Measurements from ENCODE around the gene ADH5. TPM values are rescaled to one million over a fixed set of nuclear protein-coding genes. Genes with fewer than 3 reads are reported as not detected.

ADH5 gene
- total and polyA plus RNA-seq, 7 donors, result 59.8 to 108 (median 75.1) TPM

GRCh38 chr4:99062120-99062519, 26.5 kb downstream of the ADH5 start:
- H3K27ac ChIP-seq, result peak overlapping the region; percentile 54
- no peak overlapping the region for H3K4me3 ChIP-seq
- TF ChIP-seq CTCF (IDR thresholded peaks at IDR 0.05), result no peak
- WGBS, 3 donors, result 31 to 34% (median 33%) methylated on average over 4 of the region's 4 CpGs
- H3K27me3 ChIP-seq (ENCODE audit: insufficient read depth in 3 of 3, low read length in 2 of 3), result no peaks in the 10 kb centered on the region
- H3K4me1 ChIP-seq, result peaks cover 24% of the 10 kb centered on the region
- H3K9me3 ChIP-seq, result no peaks in the 10 kb centered on the region
- DNase-seq, result no peak
- H3K36me3 ChIP-seq (ENCODE audit: insufficient read depth in 1 of 2, low read depth in 1 of 2), result peaks cover 5 to 22% of the 10 kb centered on the region in 2 donors
- intact Hi-C loops (cut with DNase I), result no loop called here
- peak; percentile 79 to 94 (median 86) for ATAC-seq

- ATAC-seq (no peak), DNase-seq (no peak)
- no peak for TF ChIP-seq CTCF (IDR thresholded peaks at IDR 0.05)
- H3K27me3 ChIP-seq (ENCODE audit: insufficient read depth in 3 of 3, low read length in 2 of 3), result no peaks in the 10 kb centered on the region
- H3K4me3 ChIP-seq, result no peak overlapping the region
- H3K9me3 ChIP-seq, result no peaks in the 10 kb centered on the region
- peaks cover 24% of the 10 kb centered on the region for H3K4me1 ChIP-seq
- H3K27ac ChIP-seq, result peak overlapping the region; percentile 79
- H3K36me3 ChIP-seq (ENCODE audit: insufficient read depth in 1 of 2, low read depth in 1 of 2), result peaks cover 5 to 17% of the 10 kb centered on the region in 2 donors
- intact Hi-C loops (cut with DNase I), result no loop called here
- WGBS, 3 donors, result 83 to 91% (median 88%) methylated on average over 8 of the region's 8 CpGs
Measured at GRCh38 chr4:99061048-99061700, 27.4 kb downstream of the ADH5 start.

GRCh38 chr4:99059550-99059949, 29.0 kb downstream of the ADH5 start:
- WGBS, 3 donors, result 97 to 100% (median 99%) methylated on average over 1 of the region's 1 CpG
- no peaks in the 10 kb centered on the region for H3K9me3 ChIP-seq
- peak overlapping the region; percentile 17 for H3K27ac ChIP-seq
- no peaks in the 10 kb centered on the region for H3K27me3 ChIP-seq (ENCODE audit: insufficient read depth in 3 of 3, low read length in 2 of 3)
- peaks cover 5 to 21% of the 10 kb centered on the region in 2 donors for H3K36me3 ChIP-seq (ENCODE audit: insufficient read depth in 1 of 2, low read depth in 1 of 2)
- peaks cover 24% of the 10 kb centered on the region for H3K4me1 ChIP-seq
- H3K4me3 ChIP-seq, result no peak overlapping the region
- no peak for ATAC-seq
- intact Hi-C loops (cut with DNase I), result loop anchor here (2.0 to 10.0 kb wide), 3 partner anchors 65 to 127 kb away; partner anchors contain the start of gene METAP1 (in 2 of the 2)
- no peak for TF ChIP-seq CTCF (IDR thresholded peaks at IDR 0.05)
- DNase-seq, result no peak

- WGBS, 3 donors, result 56 to 65% (median 60%) methylated on average over 2 of the region's 2 CpGs
- no peak for DNase-seq
Measured at GRCh38 chr4:99058228-99058627, 30.4 kb downstream of the ADH5 start.

More at GRCh38 chr4:99058228-99058627, 30.4 kb downstream of the ADH5 start:
- Histone ChIP-seq H3K4me3 (no peak overlapping the region), H3K27me3 (ENCODE audit: insufficient read depth in 3 of 3, low read length in 2 of 3) (no peaks in the 10 kb centered on the region), H3K9me3 (no peaks in the 10 kb centered on the region), H3K27ac (no peak overlapping the region), H3K4me1 (peaks cover 24% of the 10 kb centered on the region), H3K36me3 (ENCODE audit: insufficient read depth in 1 of 2, low read depth in 1 of 2) (peaks cover 11 to 33% of the 10 kb centered on the region in 2 donors)
- intact Hi-C loops (cut with DNase I), result loop anchor here (2.0 to 10.0 kb wide), 3 partner anchors 63 to 126 kb away; partner anchors contain the start of gene METAP1 (in 2 of the 2)
- no peak for TF ChIP-seq CTCF (IDR thresholded peaks at IDR 0.05)
- ATAC-seq, result peak in 1 of 4 donors; percentile 41
